Neural cell (in vitro differentiated cells): ENCODE measurements around the gene HOXC9. TPM values are rescaled to one million over a fixed set of nuclear protein-coding genes. Genes with fewer than 3 reads are reported as not detected.

ENCODE experiments used
- H2AFZ ChIP-seq: fragments of 200-600, 300-800 bp; sonication (generic), shearing (Covaris generic); 2 replicates; pipeline ENCODE4 v1.6.0; 2014; ENCODE audit warnings: low read depth, mild to moderate bottlenecking, antibody characterized with exemption, low read length, moderate library complexity
- H3F3A ChIP-seq: fragments of 200-600 bp; shearing (Covaris generic); 2 replicates; pipeline ENCODE4 v1.6.1; 2016; ENCODE audit warnings: mild to moderate bottlenecking, moderate library complexity, mixed read lengths, antibody characterized with exemption, low read length; ENCODE audit not compliant: insufficient read depth, poor library complexity, severe bottlenecking
- H3K27ac ChIP-seq: fragments of 200-600, 300-800 bp; sonication (generic), shearing (Covaris generic); 2 replicates; pipeline ENCODE4 v1.5.1; 2014; ENCODE audit warnings: mild to moderate bottlenecking, low read length, moderate library complexity
- H3K27me3 ChIP-seq: fragments of 300-800, 200-600 bp; sonication (generic), shearing (Covaris generic); 2 replicates; pipeline ENCODE4 v1.6.0; 2014; ENCODE audit warnings: mild to moderate bottlenecking, low read depth, low read length, moderate library complexity; ENCODE audit not compliant: insufficient read depth
- H3K36me3 ChIP-seq: fragments of 300-800, 200-600 bp; sonication (generic), shearing (Covaris generic); 2 replicates; pipeline ENCODE4 v1.5.1; 2014; ENCODE audit warnings: mild to moderate bottlenecking, antibody characterized with exemption, low read length, moderate library complexity; ENCODE audit not compliant: insufficient read depth
- H3K4me2 ChIP-seq: fragments of 300-800, 200-600 bp; sonication (generic), shearing (Covaris generic); 2 replicates; pipeline ENCODE4 v1.6.0; 2014; ENCODE audit warnings: mild to moderate bottlenecking, low read length
- H3K4me3 ChIP-seq: fragments of 300-800, 200-600 bp; sonication (generic), shearing (Covaris generic); 2 replicates; pipeline ENCODE4 v1.5.1; 2014; ENCODE audit warnings: mild to moderate bottlenecking, low read length, moderate library complexity
- H3K79me2 ChIP-seq: fragments of 200-600 bp; shearing (Covaris generic); replicated peaks from 2 replicates; pipeline ENCODE4 v1.6.0; 2014; ENCODE audit warnings: mild to moderate bottlenecking, low read length, moderate library complexity; ENCODE audit not compliant: insufficient read depth
- H3K9ac ChIP-seq: fragments of 300-800, 200-600 bp; sonication (generic), shearing (Covaris generic); 2 replicates; pipeline ENCODE4 v1.6.1; 2016; ENCODE audit warnings: mild to moderate bottlenecking, low read length, mixed read lengths
- H3K9me2 ChIP-seq: fragments of 200-600 bp; shearing (Covaris generic); 2 replicates; pipeline ENCODE4 v1.6.1; 2016; ENCODE audit warnings: mild to moderate bottlenecking, low read length, mixed read lengths; ENCODE audit not compliant: insufficient read depth
- H3K9me3 ChIP-seq: fragments of 200-600, 300-800 bp; sonication (generic), shearing (Covaris generic); 2 replicates; pipeline ENCODE4 v1.6.1; 2016; ENCODE audit warnings: mild to moderate bottlenecking, mixed run types, low read length, moderate library complexity, mixed read lengths
- H4K20me1 ChIP-seq: fragments of 200-600 bp; shearing (Covaris generic); 2 replicates; pipeline ENCODE4 v1.6.1; 2016; ENCODE audit warnings: mild to moderate bottlenecking, mixed run types; ENCODE audit not compliant: insufficient read depth
- EP300 ChIP-seq: fragments of 450-650 bp; conservative IDR thresholded peaks from 2 replicates; pipeline ENCODE4 v1.6.1; 2014; ENCODE audit warnings: antibody characterized with exemption, mild to moderate bottlenecking, moderate library complexity; ENCODE audit not compliant: poor library complexity, severe bottlenecking
- EZH2 ChIP-seq: fragments of 200-600, 300-800 bp; shearing (Covaris generic), sonication (generic); IDR thresholded peaks from 2 replicates; pipeline ENCODE4 v1.6.1; 2014; ENCODE audit warnings: antibody characterized with exemption, low read length, borderline replicate concordance, mild to moderate bottlenecking; ENCODE audit not compliant: insufficient read depth, poor library complexity, severe bottlenecking
- MXI1 ChIP-seq: fragments of 450-650 bp; conservative IDR thresholded peaks from 2 replicates; pipeline ENCODE4 v1.6.1; 2014; ENCODE audit warnings: antibody characterized with exemption, mild to moderate bottlenecking; ENCODE audit not compliant: poor library complexity, severe bottlenecking
- POLR2AphosphoS5 ChIP-seq: IDR thresholded peaks from 2 replicates; pipeline ENCODE4 v1.6.1; 2012
- RAD21 ChIP-seq: fragments of 450-650 bp; conservative IDR thresholded peaks from 2 replicates; pipeline ENCODE4 v1.6.1; 2014; ENCODE audit warnings: antibody characterized with exemption, mild to moderate bottlenecking, moderate library complexity
- SMC3 ChIP-seq: fragments of 450-650 bp; conservative IDR thresholded peaks from 2 replicates; pipeline ENCODE4 v1.6.1; 2014; ENCODE audit warnings: antibody characterized with exemption, mild to moderate bottlenecking, moderate library complexity; ENCODE audit not compliant: poor library complexity
- polyA plus RNA-seq: library from polyadenylated mRNA; depleted of rRNA; stranded (reverse); fragments of >200 nt; gene quantifications from 2 replicates; pipeline ENCODE4 v1.2.3, GENCODE V29; 2014
- TF ChIP-seq, protein P1 (sequence below): IDR thresholded peaks from 2 replicates; pipeline ENCODE4 v1.6.1; 2012; ENCODE audit warnings: borderline replicate concordance

HOXC9 gene
- polyA plus RNA-seq, 1 donor from 2014 or later, result not detected

DNA sequence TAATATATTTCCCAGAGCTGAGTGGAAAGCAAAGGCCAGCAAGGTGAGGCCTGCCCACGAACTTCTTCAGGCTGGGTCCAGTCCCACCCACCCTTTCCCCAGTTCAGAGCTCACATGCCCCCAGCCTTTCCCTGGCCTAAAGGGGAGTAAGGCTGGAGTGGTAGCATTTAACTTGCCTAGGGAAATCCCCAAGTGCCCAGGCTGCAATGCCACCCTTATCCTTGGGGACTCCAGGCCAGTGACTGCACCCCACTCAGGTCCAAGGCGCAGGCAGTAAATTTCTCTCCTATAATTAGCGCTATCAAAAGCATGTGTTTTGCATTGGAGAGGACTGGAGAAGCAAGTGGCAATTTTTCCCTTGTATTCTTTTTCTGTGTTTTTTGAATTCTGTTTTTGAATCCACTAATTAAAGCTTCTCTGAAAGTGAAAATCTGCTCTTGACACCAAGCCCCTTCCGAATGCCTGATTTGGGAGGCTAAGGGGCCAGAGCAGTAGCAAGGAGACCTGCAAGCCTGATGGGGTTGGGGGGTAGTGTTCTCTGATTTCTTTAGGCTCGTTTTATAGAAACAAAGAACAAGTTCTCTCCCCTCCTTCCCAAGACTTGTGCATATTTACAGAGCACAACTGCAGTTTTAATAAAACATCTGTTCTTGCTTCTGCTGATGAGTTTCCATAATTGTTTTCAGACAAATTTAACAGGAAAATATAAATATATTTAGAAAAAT lies 24.8 kb downstream of the HOXC9 start:
- H3K27me3 ChIP-seq, result peaks cover 99% of the 10 kb centered on the region
- no peak for TF ChIP-seq RAD21
- TF ChIP-seq, protein P1, sequence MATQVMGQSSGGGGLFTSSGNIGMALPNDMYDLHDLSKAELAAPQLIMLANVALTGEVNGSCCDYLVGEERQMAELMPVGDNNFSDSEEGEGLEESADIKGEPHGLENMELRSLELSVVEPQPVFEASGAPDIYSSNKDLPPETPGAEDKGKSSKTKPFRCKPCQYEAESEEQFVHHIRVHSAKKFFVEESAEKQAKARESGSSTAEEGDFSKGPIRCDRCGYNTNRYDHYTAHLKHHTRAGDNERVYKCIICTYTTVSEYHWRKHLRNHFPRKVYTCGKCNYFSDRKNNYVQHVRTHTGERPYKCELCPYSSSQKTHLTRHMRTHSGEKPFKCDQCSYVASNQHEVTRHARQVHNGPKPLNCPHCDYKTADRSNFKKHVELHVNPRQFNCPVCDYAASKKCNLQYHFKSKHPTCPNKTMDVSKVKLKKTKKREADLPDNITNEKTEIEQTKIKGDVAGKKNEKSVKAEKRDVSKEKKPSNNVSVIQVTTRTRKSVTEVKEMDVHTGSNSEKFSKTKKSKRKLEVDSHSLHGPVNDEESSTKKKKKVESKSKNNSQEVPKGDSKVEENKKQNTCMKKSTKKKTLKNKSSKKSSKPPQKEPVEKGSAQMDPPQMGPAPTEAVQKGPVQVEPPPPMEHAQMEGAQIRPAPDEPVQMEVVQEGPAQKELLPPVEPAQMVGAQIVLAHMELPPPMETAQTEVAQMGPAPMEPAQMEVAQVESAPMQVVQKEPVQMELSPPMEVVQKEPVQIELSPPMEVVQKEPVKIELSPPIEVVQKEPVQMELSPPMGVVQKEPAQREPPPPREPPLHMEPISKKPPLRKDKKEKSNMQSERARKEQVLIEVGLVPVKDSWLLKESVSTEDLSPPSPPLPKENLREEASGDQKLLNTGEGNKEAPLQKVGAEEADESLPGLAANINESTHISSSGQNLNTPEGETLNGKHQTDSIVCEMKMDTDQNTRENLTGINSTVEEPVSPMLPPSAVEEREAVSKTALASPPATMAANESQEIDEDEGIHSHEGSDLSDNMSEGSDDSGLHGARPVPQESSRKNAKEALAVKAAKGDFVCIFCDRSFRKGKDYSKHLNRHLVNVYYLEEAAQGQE, result no peak
- TF ChIP-seq POLR2AphosphoS5, result no peak
- no peak for TF ChIP-seq MXI1
- H3K27ac ChIP-seq, result no peak overlapping the region
- no peak overlapping the region for H3K9ac ChIP-seq
- H3K79me2 ChIP-seq, result no peaks in the 10 kb centered on the region
- H2AFZ ChIP-seq, result no peak overlapping the region
- no peaks in the 10 kb centered on the region for H3F3A ChIP-seq
- no peak overlapping the region for H3K4me3 ChIP-seq
- no peaks in the 10 kb centered on the region for H3K36me3 ChIP-seq
- H3K9me2 ChIP-seq, result no peaks in the 10 kb centered on the region
- H4K20me1 ChIP-seq, result no peaks in the 10 kb centered on the region
- H3K4me2 ChIP-seq, result no peak overlapping the region
- H3K9me3 ChIP-seq, result no peaks in the 10 kb centered on the region

- Histone ChIP-seq H3K27ac (no peak overlapping the region), H3K9ac (no peak overlapping the region), H3K4me2 (no peak overlapping the region), H2AFZ (no peak overlapping the region), H3K79me2 (no peaks in the 10 kb centered on the region), H3K9me3 (no peaks in the 10 kb centered on the region), H3F3A (no peaks in the 10 kb centered on the region), H4K20me1 (no peaks in the 10 kb centered on the region), H3K27me3 (peaks cover 99% of the 10 kb centered on the region), H3K4me3 (no peak overlapping the region), H3K9me2 (no peaks in the 10 kb centered on the region), H3K36me3 (no peaks in the 10 kb centered on the region)
- TF ChIP-seq EP300 (no peak), SMC3 (no peak), POLR2AphosphoS5 (no peak), EZH2 (no peak), MXI1 (no peak)
- TF ChIP-seq, protein P1, result no peak
Measured at GRCh38 chr12:54025499-54026405, 25.8 kb downstream of the HOXC9 start.
